ENCODE measurements around the gene GPR34. TPM values are rescaled to one million over a fixed set of nuclear protein-coding genes. Genes with fewer than 3 reads are reported as not detected.
A peak's percentile ranks its signal among the peaks of the same experiment; 100 is the strongest.
"Not testable (repeated sequence)": the region's sequence is repeated elsewhere in the genome, so short reads cannot be mapped to it uniquely, and the experiment has no call there.

GPR34 gene, protein sequence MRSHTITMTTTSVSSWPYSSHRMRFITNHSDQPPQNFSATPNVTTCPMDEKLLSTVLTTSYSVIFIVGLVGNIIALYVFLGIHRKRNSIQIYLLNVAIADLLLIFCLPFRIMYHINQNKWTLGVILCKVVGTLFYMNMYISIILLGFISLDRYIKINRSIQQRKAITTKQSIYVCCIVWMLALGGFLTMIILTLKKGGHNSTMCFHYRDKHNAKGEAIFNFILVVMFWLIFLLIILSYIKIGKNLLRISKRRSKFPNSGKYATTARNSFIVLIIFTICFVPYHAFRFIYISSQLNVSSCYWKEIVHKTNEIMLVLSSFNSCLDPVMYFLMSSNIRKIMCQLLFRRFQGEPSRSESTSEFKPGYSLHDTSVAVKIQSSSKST
- 0.17 and 0.32 TPM in 2 replicates for total RNA-seq (2014; rRNA removed; shearing (Covaris generic))
- 1.2 and 2.2 TPM in 2 replicates for polyA plus RNA-seq (2014; cell fraction: nucleus; rRNA removed)

DNA sequence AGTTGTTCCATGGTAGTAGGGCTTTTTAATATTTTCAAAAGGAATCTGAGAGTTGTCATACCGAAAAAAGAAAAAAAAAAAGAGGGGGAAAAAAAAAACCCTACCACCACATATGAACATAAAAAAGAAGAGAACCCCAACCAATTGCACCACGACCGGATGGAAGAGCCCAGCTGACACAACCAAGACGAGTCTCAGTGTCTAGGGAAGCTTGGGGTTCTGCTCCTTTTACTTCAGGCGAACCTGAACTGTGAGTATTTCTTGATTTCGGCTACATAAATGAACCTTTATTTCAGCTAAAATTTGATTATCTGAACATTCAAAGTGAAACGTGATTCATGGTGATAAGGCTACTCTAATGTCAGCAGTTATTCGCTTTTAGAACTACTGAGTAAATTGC is at the start of gene GPR34:
TSS of gene GPR34 (plus strand) at position 139 of the 400 bp plus-strand sequence. CDS start 6,661 bp downstream, outside the sequence.
- DNase-seq (ENCODE audit: extremely low read depth, low read depth) = no peak

DNA sequence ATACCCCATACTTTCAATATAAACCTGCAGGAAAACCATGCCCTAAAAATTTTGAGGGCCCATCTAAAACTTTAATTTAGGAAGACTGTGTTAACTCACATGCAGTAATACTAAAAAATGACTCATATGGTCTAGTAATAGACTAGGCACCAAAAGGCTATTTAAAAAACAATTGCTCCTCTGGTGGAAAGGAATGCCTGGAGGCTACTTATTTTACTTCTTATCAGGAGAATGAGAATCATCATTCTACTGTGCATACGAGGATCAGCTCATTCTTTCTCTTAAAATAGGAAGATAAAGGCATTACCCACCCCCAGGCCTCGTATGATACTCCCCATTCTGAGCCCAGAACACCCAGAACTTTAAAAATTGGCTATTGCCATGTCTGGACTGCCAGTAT is 42.6 kb upstream of the GPR34 start:
- DNase-seq (ENCODE audit: extremely low read depth, low read depth) = not testable (repeated sequence)

DNA sequence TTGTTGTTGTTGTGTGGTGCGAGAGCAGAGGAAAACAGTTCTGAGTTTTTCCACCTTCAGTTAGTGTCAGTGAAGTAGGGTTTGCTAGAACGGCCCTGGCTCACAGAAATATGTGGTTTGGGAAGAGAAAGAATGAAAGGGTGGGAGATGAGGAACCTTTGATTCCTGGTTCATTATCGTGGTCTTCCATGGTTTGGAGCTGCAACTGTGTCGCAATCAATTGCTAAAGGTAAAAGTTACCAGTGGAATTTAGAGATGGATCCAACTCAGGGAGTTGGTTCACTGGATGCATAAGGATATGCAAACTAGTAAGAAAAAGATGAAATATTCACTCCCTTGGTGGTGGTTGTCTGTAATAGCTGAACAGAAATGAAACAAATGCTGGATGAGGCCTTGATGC is 35.6 kb upstream of the GPR34 start:
- DNase-seq (ENCODE audit: extremely low read depth, low read depth) = no peak

DNA sequence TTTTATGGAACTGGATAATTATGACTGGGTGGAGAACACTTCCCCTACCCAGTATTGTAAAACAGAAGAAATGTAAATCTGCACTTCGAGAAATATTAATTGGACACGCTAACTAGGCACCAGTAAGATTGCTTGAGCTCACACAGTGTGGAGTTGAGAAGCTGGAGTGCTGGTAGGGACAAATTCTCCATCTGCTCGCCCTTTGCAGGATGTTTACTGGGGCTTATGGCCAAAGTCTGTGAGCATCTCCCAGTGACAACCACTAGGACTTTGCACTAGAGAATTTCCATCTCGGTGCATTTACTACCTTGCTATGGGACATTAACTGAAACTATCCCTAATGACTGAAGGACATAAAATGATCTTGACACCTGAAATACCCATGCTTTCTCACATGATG is 33.7 kb upstream of the GPR34 start:
- no peak for DNase-seq (ENCODE audit: extremely low read depth, low read depth)

DNA sequence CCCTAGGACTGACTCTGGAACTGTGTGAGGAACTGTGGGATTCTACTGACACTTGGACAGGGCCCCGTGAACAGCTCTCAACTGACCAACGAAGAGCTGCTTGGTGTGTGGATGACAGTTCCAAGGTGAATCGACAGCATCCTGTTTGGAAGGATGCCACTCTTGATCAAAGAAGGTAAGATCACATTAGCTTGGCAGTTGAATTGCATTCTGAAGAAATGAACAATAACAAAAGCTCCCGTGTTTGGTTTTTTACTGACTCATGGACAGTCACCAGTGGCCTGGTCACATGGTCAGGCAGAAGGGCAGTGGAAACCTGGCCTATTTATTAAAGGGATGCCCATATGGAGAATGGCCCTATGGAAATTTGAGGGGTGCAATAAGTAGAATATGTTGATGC is 33.1 kb upstream of the GPR34 start:
- DNase-seq (ENCODE audit: extremely low read depth, low read depth) = no peak

DNA sequence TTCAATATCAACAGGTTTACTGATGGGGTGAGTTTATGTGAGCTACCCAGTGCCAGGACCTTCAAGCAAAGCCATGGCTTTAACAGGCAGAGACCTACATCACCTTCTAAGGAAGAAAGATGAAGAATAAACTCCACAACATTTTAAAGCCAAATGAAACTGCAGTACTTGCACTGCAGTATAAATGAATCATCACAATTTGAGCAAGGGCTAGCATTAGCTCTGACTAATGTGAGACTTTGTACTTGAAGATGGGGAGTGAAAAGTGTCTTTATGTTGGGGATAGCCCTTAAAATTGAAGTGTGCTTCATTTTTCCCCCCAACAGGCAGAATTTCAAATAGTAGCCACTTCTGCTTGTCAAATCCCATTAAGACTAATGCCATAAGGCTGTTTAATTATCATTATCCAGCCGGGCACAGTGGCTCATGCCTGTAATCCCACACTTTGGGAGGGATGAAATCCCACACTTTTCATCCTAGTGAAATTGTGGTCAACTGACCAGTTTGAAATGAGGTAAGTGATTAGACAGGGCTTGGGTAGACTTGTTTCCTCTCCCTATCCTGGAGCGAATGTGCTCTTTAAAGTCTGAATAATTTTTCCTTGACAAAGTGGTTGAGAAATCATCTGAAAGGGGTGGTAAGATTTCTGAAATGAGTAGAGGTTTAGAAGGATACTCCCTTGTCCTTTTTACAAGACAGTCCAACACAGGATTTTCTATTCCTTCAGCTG is 27.2 kb upstream of the GPR34 start:
- DNase-seq (ENCODE audit: extremely low read depth, low read depth) = no peak

DNA sequence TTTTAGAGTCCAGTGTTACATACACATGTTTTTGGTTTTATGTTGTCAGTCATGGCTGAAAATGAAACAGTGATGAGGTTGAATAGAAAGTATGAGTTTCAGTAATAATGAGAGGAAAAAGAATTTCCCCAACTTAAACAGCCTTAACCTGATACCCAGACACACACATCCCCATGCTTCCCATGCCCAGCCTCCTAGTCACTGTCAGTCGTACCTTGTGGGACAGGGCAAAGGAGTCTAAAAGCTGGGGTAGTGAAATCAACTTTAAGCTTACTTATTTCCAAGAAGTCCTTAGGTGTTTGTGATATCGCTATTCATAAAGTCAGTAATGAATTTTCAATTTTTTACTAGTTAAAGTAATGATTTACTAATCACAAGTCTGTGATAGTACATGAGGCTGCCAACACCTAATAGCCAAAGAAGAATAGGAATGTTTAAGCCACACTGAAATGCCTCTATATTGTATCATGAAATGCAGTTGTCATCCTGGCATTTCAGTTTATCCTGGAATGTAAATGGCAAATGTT is 24.3 kb upstream of the GPR34 start:
- DNase-seq (ENCODE audit: extremely low read depth, low read depth) = no peak

DNA sequence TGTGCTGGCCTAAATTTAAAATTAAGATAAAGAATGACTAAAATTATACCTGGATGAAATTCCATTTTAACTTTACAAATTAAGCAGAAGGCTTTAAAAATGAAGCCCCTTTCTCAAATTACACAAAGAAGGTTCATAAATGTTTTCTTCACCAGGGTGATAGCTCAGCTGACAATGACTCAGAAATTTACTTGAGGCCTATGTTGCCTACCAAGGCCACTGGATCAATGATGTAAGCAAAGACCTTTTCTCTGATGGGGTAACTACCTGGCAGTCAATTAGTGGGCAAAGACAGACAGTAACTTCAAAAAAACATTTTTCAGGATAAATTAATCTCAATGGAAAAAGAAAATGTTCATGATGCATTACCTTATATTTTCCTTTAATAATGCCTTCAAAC is 23.9 kb upstream of the GPR34 start:
- DNase-seq (ENCODE audit: extremely low read depth, low read depth) = no peak

DNA sequence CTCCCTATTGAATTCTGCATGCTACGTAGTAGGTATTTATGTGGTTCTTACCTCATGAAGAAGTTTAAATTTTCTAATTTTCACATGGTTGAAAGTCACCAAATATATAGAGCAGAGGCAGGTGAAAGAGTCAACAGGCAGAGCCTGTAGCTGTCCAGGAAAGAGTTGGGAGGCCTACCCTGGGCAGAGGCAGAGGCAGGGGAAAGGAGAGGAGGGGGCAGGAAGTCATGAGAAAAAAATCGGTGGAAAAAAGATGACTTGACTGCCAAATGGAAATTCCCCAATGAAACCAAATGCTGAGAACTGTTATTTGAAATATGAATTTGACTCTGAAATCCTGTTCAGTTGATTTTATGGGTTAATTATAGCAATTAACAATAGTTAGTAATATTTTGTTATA is 23.1 kb upstream of the GPR34 start:
- no peak for DNase-seq (ENCODE audit: extremely low read depth, low read depth)

DNA sequence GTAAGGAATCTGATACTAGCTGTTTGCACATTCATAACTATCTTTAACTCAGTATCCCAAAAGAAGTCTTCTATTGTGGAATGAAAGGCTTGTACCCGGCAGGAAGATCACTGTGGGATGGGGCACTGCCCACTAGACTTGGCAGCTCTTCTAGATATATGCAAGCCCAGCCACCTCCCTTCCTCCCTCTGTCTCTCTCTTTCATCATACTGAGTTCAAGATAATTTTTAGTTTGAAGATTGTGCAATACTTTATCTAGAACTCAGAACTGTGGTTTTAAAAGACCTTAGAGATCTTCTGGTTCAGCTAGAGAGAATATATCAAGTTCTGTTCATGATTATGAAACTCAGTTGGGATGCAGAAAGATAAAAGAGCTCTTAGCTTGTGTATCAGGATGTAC is 22.5 kb upstream of the GPR34 start:
- peak; percentile 43 for DNase-seq (ENCODE audit: extremely low read depth, low read depth)

DNA sequence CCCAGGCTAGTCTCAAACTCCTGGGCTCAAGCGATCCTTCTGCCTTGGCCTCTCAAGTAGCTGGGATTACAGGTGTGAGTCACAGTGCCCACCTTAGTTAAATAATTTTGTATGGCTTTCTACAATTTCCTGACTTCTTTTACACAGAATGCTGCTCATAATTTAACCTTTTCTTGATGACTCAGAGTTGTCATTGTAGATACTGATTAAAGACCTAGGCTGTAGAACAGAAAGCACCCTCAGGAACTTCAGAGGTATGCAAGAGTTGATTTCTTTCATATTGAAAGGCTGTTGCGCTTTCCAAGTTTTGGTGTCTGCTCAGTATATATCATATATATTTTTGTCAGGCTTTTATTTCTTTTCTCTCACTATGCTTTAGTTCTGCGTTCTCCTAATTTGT is 21.1 kb upstream of the GPR34 start:
- no peak for DNase-seq (ENCODE audit: extremely low read depth, low read depth)

DNA sequence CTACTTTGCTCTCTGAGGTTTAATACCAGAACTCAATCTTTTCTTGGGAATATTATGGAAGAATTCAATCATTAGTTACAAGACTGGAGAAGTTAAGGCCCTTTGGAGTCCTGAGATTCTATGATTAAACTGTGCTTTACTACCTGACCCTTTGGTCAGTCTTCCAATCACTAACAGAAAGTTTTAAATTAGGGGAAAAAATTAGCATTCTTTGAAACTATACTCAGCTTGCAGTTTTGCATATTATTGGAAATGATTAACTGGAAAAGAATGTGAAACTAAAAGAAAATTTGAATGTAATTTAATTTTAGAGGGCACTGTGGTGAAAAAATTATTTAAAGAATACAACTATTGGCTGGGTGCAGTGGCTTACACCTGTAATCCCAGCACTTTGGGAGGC is 18.7 kb upstream of the GPR34 start:
- no peak for DNase-seq (ENCODE audit: extremely low read depth, low read depth)

DNA sequence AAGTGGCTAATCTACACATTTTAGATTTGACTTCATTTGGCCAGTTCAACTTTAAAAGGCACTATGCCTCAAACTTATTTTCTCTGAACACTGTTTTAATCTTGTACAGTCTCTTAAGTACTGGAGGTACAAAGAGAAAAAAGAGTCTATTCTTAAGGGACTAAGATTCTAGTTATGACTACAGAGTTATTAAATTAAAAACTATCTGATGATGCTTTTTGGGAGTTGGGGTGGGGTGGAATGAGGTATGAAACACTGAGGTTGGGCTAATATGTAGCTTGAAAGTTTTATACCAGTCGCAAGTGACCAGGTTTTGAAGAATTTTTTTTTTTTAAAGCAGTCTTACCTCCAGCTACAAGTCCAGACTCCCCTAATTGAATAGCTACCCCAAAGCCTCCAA is 17.7 kb upstream of the GPR34 start:
- no peak for DNase-seq (ENCODE audit: extremely low read depth, low read depth)

DNA sequence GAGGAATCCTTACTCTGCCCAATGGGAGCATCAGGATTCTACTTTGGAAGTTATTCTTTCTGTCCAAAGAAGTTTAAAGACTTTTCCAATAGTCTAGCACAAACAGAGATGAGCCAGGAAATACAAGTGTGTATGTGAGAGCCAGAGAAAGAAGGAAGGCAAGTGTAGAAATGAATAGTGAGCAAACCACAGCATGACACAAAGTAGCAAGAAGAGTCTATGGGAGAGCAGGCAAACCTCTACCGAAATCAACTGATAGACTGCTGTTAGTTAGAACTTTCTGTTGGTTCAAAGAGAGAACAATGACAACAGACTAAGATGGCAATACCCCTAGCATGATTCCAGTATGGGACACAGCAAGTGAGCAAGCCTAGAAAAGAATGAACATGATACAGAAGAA is 16.1 kb upstream of the GPR34 start:
- no peak for DNase-seq (ENCODE audit: extremely low read depth, low read depth)

DNA sequence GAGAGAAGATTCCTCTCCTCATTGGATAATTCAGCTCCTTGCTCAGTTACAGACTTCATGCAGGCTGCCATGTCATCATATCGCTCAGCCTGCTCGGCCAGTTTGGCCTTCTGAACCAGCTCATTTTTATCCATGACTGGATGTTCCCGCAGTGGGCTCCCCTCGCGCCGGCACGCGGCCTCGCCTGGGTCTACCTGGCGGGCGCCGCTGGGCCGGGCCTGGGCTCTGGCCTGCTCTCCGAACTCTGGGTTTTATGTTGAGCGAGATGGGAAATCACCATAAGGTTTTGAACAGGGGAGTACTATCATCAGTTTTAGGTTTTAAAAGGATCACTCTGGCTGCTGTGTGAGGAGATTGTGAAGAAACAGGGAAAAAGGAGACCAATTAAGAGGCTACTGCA is 12.4 kb upstream of the GPR34 start:
- not testable (repeated sequence) for DNase-seq (ENCODE audit: extremely low read depth, low read depth)

DNA sequence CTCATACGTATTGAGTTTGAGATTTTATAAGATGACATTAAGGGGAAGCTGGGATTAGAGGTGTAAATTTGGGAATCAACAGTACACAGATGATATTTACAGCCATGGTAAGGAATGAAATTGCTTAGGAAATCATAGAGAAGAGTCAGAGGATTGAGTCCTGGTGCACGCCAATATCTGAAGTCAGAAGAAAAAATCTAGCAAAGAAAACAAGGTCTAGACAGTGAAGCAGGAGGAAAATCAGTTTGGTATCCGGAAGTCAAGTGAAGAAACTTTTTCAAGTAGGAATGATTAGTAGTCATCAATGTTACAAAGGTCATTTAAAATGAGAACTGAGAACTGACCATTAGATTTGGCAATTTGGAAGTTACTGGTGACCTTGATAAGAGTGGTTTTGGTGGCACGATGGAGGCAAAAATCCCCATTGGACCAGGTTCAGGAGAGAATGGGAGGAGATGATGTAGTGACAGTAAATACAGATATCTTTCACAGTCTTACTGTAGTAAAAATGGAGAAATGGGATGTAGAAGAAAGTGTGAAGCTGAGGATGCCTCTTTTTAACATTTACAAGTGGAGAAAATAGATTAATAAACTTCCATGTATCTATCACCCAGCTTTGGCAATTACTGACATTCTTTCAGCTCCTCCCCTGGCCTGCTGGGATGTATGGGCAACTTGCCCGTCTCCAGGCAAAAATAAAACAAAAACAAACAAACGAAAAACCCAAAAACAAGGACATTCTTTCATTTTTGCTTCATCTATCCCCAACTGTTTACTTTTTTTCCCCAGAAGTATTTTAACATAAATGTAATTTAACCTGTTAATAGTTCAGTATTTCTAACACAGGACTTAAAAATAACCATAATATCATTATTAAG is 11.4 kb upstream of the GPR34 start:
- DNase-seq (ENCODE audit: extremely low read depth, low read depth) = no peak

DNA sequence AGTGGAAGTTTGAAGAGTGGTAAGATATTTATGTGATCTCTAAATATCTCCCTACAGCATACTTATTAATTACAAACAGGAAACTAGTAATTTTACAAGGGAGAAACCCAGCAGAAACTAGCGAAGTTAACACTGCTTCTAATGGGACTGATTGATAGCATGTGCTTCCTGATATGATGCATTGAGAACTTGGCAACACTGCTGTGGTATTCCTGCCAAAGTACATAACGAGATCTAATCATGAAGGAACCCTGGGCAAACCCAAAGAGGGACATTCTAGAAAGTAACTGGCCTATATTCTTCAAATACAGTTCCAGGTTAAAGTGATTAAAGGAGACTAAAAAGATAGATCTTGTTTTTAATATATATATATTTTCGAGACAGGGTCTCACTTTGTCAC is 4.6 kb upstream of the GPR34 start:
- DNase-seq (ENCODE audit: extremely low read depth, low read depth) = no peak

DNA sequence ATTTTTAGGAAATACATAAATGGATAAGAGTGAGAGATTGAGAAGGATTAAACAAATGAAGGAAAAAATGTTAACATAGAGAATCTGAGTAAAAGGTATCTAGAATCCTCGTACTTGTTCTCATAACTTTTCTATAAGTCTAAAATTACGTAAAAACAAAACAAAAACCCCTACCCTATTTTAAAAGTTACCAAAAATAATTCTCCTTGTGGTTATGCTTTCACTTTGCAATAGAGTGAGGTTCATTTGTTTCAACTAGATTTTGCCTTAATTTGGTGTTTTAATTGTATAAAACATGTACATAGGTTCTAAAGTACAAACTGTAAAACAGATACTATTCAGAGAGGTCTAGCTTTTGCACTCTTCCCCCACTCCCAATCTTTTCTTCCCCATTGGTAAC is 3.8 kb upstream of the GPR34 start:
- no peak for DNase-seq (ENCODE audit: extremely low read depth, low read depth)

DNA sequence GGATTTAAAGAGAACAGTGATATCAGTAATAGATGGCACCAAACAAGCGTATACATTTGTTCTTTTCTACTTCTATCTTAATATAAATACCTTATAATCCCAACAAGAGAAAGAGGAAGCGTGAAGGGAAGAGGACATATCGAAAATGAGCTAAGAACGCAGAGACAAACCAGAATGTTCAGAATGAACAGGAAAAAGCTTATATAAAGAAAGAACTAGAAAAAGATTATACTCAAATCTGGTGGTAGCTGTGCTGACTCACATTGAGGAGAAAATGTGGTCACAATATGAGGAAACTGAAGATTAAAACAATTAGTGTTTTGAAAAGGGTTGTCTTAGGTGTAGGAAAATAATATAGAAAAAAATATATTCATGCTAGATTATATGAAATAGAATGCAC is 2.0 kb upstream of the GPR34 start:
- no peak for DNase-seq (ENCODE audit: extremely low read depth, low read depth)

DNA sequence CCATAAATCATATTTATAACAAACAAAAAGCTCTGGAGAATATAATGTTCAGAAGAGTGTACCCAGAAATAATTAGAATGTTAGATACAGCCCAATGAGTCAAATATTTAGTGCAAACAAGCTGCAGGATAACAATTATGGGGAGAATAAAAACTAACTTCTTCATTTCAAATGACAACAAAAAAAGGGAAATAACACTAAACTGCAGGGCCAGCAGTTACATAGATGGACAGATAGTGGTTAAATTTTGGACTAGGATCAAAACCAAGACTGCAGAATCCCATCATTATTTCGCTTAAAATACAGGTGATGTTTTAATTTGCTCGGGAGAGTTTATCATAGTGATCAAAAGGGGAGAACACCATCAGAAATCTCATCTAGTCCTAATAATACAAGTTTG is 617 bp upstream of the GPR34 start:
- no peak for DNase-seq (ENCODE audit: extremely low read depth, low read depth)

DNA sequence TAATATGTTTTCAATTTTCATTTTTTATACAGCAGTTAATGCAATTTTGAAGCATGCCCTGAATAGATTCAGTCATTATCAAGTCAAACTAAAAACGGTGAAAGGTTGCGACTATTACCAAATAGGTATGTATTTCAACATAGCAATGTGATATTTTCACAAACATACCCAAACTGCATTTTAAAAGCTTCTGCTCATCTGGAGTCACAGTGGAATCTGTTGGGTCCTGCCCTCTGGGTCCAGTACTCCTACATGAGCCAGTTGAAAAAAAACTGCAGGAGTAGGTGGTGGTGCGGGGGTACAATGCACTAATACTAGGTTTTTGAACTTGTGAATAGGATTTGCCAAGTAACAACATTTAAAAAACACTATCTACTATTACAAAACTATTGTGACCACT is 938 bp downstream of the GPR34 start:
- no peak for DNase-seq (ENCODE audit: extremely low read depth, low read depth)

Data from NCI-H460 (cell line).